ENCODE data around the gene BAIAP2. TPM values are rescaled to one million over a fixed set of nuclear protein-coding genes. Genes with fewer than 3 reads are reported as not detected.
A peak's percentile ranks its signal among the peaks of the same experiment; 100 is the strongest.

Gene BAIAP2
- polyA plus RNA-seq, 2 of the 4 experiments (the other 2 are of a cell fraction): 7.1 to 27.5 TPM

- no peak for DNase-seq (ENCODE audit: low read depth in 1 of 2, low spot score in 1 of 2)
- POLR2A ChIA-PET: no interaction called here
- Histone ChIP-seq H3K4me1 (no peaks in the 10 kb centered on the region), H3K27ac (no peak overlapping the region), H3K4me2 (no peak overlapping the region), H3K4me3 (no peak overlapping the region), H3K9me3 (no peaks in the 10 kb centered on the region)
- no peak for ATAC-seq
- 80% methylated on average over 25 of the region's 26 CpGs for WGBS (ENCODE audit: missing lambda C conversion rate)
- FAIRE-seq: no peak
- TF ChIP-seq EHF (CRISPR knock-in tag; IDR thresholded peaks at IDR 0.05) (no peak), PHF8 (IDR thresholded peaks at IDR 0.05; ENCODE audit: borderline replicate concordance, low read depth) (no peak), MAZ (IDR thresholded peaks at IDR 0.05; ENCODE audit: borderline replicate concordance, low read depth, low read length) (no peak), SREBF2 (IDR thresholded peaks at IDR 0.05) (no peak), RFX5 (IDR thresholded peaks at IDR 0.05) (no peak), HOXB5 (CRISPR knock-in tag; IDR thresholded peaks at IDR 0.05) (no peak), JUNB (IDR thresholded peaks at IDR 0.05) (no peak), ESRRA (IDR thresholded peaks at IDR 0.05; ENCODE audit: borderline replicate concordance, low read length) (no peak), REST (IDR thresholded peaks at IDR 0.05) (no peak)
- TF ChIP-seq, protein P1, sequence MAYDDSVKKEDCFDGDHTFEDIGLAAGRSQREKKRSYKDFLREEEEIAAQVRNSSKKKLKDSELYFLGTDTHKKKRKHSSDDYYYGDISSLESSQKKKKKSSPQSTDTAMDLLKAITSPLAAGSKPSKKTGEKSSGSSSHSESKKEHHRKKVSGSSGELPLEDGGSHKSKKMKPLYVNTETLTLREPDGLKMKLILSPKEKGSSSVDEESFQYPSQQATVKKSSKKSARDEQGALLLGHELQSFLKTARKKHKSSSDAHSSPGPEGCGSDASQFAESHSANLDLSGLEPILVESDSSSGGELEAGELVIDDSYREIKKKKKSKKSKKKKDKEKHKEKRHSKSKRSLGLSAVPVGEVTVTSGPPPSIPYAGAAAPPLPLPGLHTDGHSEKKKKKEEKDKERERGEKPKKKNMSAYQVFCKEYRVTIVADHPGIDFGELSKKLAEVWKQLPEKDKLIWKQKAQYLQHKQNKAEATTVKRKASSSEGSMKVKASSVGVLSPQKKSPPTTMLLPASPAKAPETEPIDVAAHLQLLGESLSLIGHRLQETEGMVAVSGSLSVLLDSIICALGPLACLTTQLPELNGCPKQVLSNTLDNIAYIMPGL (CRISPR knock-in tag; IDR thresholded peaks at IDR 0.05; ENCODE audit: borderline replicate concordance): no peak
- CTCF ChIA-PET: interaction anchor here (0.8 to 7.2 kb wide), 2 partner anchors 10 to 14 kb away, joined by 3 to 66 read pairs; no protein-coding TSS in a partner anchor
Measured at GRCh38 chr17:81084680-81085419, 49.9 kb downstream of the BAIAP2 start.

- no peak for FAIRE-seq
- H3K4me1 ChIP-seq: peaks cover under 1% of the 10 kb centered on the region; the same call in 2 of the 3 replicates
- POLR2A ChIA-PET: no interaction called here
- 84% methylated on average over 19 of the region's 20 CpGs for WGBS (ENCODE audit: missing lambda C conversion rate)
- CTCF ChIA-PET: interaction anchor here (0.6 to 7.2 kb wide), 5 partner anchors 9 to 554 kb away, joined by 3 to 66 read pairs (median 8); no protein-coding TSS in a partner anchor
- no peak overlapping the region for H3K27ac ChIP-seq
- DNase-seq (ENCODE audit: low read depth in 1 of 2, low spot score in 1 of 2): no peak
- H3K9me3 ChIP-seq: no peaks in the 10 kb centered on the region
- H3K4me3 ChIP-seq: no peak overlapping the region
- TF ChIP-seq RFX5 (IDR thresholded peaks at IDR 0.05) (no peak), SREBF2 (IDR thresholded peaks at IDR 0.05) (no peak), KDM1A (IDR thresholded peaks at IDR 0.05; ENCODE audit: low read depth) (no peak), POLR2A (IDR thresholded peaks at IDR 0.05; ENCODE audit: low read length) (no peak), RNF2 (IDR thresholded peaks at IDR 0.05; ENCODE audit: borderline replicate concordance, low read depth) (no peak), TP53 (CRISPR knock-in tag; IDR thresholded peaks at IDR 0.05) (no peak), RAD21 (conservative IDR thresholded peaks at IDR 0.05 in 1 of 2, IDR thresholded peaks at IDR 0.05 in 1 of 2) (no peak), CBX8 (IDR thresholded peaks at IDR 0.05) (no peak), RARB (CRISPR knock-in tag; IDR thresholded peaks at IDR 0.05) (no peak), MAZ (IDR thresholded peaks at IDR 0.05; ENCODE audit: borderline replicate concordance, low read depth, low read length) (no peak), JUNB (IDR thresholded peaks at IDR 0.05) (no peak), CHD4 (IDR thresholded peaks at IDR 0.05; ENCODE audit: borderline replicate concordance) (no peak), POLR2AphosphoS2 (conservative IDR thresholded peaks at IDR 0.05; ENCODE audit: low read length) (no peak)
- TF ChIP-seq, protein P1 (CRISPR knock-in tag; IDR thresholded peaks at IDR 0.05; ENCODE audit: borderline replicate concordance): no peak
- TF ChIP-seq, protein P2, sequence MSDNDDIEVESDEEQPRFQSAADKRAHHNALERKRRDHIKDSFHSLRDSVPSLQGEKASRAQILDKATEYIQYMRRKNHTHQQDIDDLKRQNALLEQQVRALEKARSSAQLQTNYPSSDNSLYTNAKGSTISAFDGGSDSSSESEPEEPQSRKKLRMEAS (IDR thresholded peaks at IDR 0.05): no peak
- TF ChIP-seq, protein P3, sequence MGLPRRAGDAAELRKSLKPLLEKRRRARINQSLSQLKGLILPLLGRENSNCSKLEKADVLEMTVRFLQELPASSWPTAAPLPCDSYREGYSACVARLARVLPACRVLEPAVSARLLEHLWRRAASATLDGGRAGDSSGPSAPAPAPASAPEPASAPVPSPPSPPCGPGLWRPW (IDR thresholded peaks at IDR 0.05): no peak
- ATAC-seq: peak; percentile 16 to 22; a peak in 2 of 6 replicates
- H3K4me2 ChIP-seq: no peak overlapping the region
Measured at GRCh38 chr17:81085420-81085911, 50.5 kb downstream of the BAIAP2 start.

Data from A549 (cell line).